Measurements from ENCODE around the gene HSH2D. TPM values are rescaled to one million over a fixed set of nuclear protein-coding genes. Genes with fewer than 3 reads are reported as not detected.
A peak's percentile ranks its signal among the peaks of the same experiment; 100 is the strongest.

HSH2D gene
- polyA plus RNA-seq, 4 donors: 14.8 to 31.3 (median 21.0) TPM

- Histone ChIP-seq H3K4me3 (ENCODE audit: low read depth in 1 of 3, low read length in 3 of 3) (no peak overlapping the region), H3K9me3 (ENCODE audit: control insufficient read depth in 2 of 2, insufficient read depth in 1 of 2, low read depth in 1 of 2, low read length in 1 of 2) (no peaks in the 10 kb centered on the region), H3K36me3 (ENCODE audit: control insufficient read depth in 3 of 3, insufficient read depth in 2 of 3, low read depth in 1 of 3, low read length in 3 of 3) (peaks cover 0 to under 1% (median 0%) of the 10 kb centered on the region in 3 donors), H3K4me1 (ENCODE audit: control insufficient read depth in 3 of 3, insufficient read depth in 2 of 3, low read depth in 1 of 3, low read length in 2 of 3) (peaks cover 0 to 5% (median 0%) of the 10 kb centered on the region in 3 donors), H3K27ac (ENCODE audit: low read depth in 1 of 3, low read length in 2 of 3) (peak overlapping the region in 1 of 3 donors; percentile 55), H3K27me3 (ENCODE audit: control insufficient read depth in 3 of 3, insufficient read depth in 3 of 3, low read length in 3 of 3) (no peaks in the 10 kb centered on the region)
- 56 to 85% (median 56%) methylated on average over 13 of the region's 13 CpGs for WGBS, 3 donors
- DNase-seq (no peak), FAIRE-seq (no peak)
Measured at GRCh38 chr19:16139752-16140151, 3.7 kb upstream of the HSH2D start.

GRCh38 chr19:16141043-16141442, 2.4 kb upstream of the HSH2D start:
- 46 to 65% (median 47%) methylated on average over 4 of the region's 4 CpGs for WGBS, 3 donors
- Histone ChIP-seq H3K4me1 (ENCODE audit: control insufficient read depth in 3 of 3, insufficient read depth in 2 of 3, low read depth in 1 of 3, low read length in 2 of 3) (peaks cover 0 to 5% (median 0%) of the 10 kb centered on the region in 3 donors), H3K4me3 (ENCODE audit: low read depth in 1 of 3, low read length in 3 of 3) (no peak overlapping the region), H3K27ac (ENCODE audit: low read depth in 1 of 3, low read length in 2 of 3) (peak overlapping the region in 1 of 3 donors; percentile 36), H3K36me3 (ENCODE audit: control insufficient read depth in 3 of 3, insufficient read depth in 2 of 3, low read depth in 1 of 3, low read length in 3 of 3) (no peaks in the 10 kb centered on the region), H3K9me3 (ENCODE audit: control insufficient read depth in 2 of 2, insufficient read depth in 1 of 2, low read depth in 1 of 2, low read length in 1 of 2) (no peaks in the 10 kb centered on the region), H3K27me3 (ENCODE audit: control insufficient read depth in 3 of 3, insufficient read depth in 3 of 3, low read length in 3 of 3) (no peaks in the 10 kb centered on the region)
- DNase-seq: no peak
- no peak for FAIRE-seq

- Histone ChIP-seq H3K4me3 (ENCODE audit: low read depth in 1 of 3, low read length in 3 of 3) (no peak overlapping the region), H3K4me1 (ENCODE audit: control insufficient read depth in 3 of 3, insufficient read depth in 2 of 3, low read depth in 1 of 3, low read length in 2 of 3) (peaks cover 0 to 5% (median 0%) of the 10 kb centered on the region in 3 donors), H3K27me3 (ENCODE audit: control insufficient read depth in 3 of 3, insufficient read depth in 3 of 3, low read length in 3 of 3) (no peaks in the 10 kb centered on the region), H3K9me3 (ENCODE audit: control insufficient read depth in 2 of 2, insufficient read depth in 1 of 2, low read depth in 1 of 2, low read length in 1 of 2) (no peaks in the 10 kb centered on the region), H3K27ac (ENCODE audit: low read depth in 1 of 3, low read length in 2 of 3) (peak overlapping the region in 1 of 3 donors; percentile 61), H3K36me3 (ENCODE audit: control insufficient read depth in 3 of 3, insufficient read depth in 2 of 3, low read depth in 1 of 3, low read length in 3 of 3) (no peaks in the 10 kb centered on the region)
- 70 to 90% (median 74%) methylated on average over 9 of the region's 9 CpGs for WGBS, 3 donors
- FAIRE-seq: no peak
- no peak for DNase-seq
Measured at GRCh38 chr19:16142032-16142580, 1.4 kb upstream of the HSH2D start.

- Histone ChIP-seq H3K4me1 (ENCODE audit: control insufficient read depth in 3 of 3, insufficient read depth in 2 of 3, low read depth in 1 of 3, low read length in 2 of 3) (peaks cover 0 to 5% (median 0%) of the 10 kb centered on the region in 3 donors), H3K9me3 (ENCODE audit: control insufficient read depth in 2 of 2, insufficient read depth in 1 of 2, low read depth in 1 of 2, low read length in 1 of 2) (no peaks in the 10 kb centered on the region), H3K27me3 (ENCODE audit: control insufficient read depth in 3 of 3, insufficient read depth in 3 of 3, low read length in 3 of 3) (no peaks in the 10 kb centered on the region), H3K27ac (ENCODE audit: low read depth in 1 of 3, low read length in 2 of 3) (peak overlapping the region; percentile 68 to 85 (median 81)), H3K4me3 (ENCODE audit: low read depth in 1 of 3, low read length in 3 of 3) (peak overlapping the region; percentile 40 to 57 (median 53)), H3K36me3 (ENCODE audit: control insufficient read depth in 3 of 3, insufficient read depth in 2 of 3, low read depth in 1 of 3, low read length in 3 of 3) (peaks cover 0 to 8% (median 2%) of the 10 kb centered on the region in 3 donors)
- FAIRE-seq: no peak
- 8 to 29% (median 17%) methylated on average over 1 of the region's 1 CpG for WGBS, 3 donors
- no peak for DNase-seq
Measured at GRCh38 chr19:16144216-16144581, 714 bp downstream of the HSH2D start.

- DNase-seq: no peak
- H3K4me3 ChIP-seq (ENCODE audit: low read depth in 1 of 3, low read length in 3 of 3): no peak overlapping the region
- H3K4me1 ChIP-seq (ENCODE audit: control insufficient read depth in 3 of 3, insufficient read depth in 2 of 3, low read depth in 1 of 3, low read length in 2 of 3): peaks cover 0 to 5% (median 0%) of the 10 kb centered on the region in 3 donors
- H3K9me3 ChIP-seq (ENCODE audit: control insufficient read depth in 2 of 2, insufficient read depth in 1 of 2, low read depth in 1 of 2, low read length in 1 of 2): no peaks in the 10 kb centered on the region
- no peaks in the 10 kb centered on the region for H3K27me3 ChIP-seq (ENCODE audit: control insufficient read depth in 3 of 3, insufficient read depth in 3 of 3, low read length in 3 of 3)
- FAIRE-seq: no peak
- peak overlapping the region in 1 of 3 donors; percentile 17 for H3K27ac ChIP-seq (ENCODE audit: low read depth in 1 of 3, low read length in 2 of 3)
- WGBS, 3 donors: 71 to 80% (median 78%) methylated on average over 5 of the region's 5 CpGs
- peaks cover 0 to 18% (median 2%) of the 10 kb centered on the region in 3 donors for H3K36me3 ChIP-seq (ENCODE audit: control insufficient read depth in 3 of 3, insufficient read depth in 2 of 3, low read depth in 1 of 3, low read length in 3 of 3)
Measured at GRCh38 chr19:16146112-16146511, 2.6 kb downstream of the HSH2D start.

- no peaks in the 10 kb centered on the region for H3K27me3 ChIP-seq (ENCODE audit: control insufficient read depth in 3 of 3, insufficient read depth in 3 of 3, low read length in 3 of 3)
- H3K9me3 ChIP-seq (ENCODE audit: control insufficient read depth in 2 of 2, insufficient read depth in 1 of 2, low read depth in 1 of 2, low read length in 1 of 2): no peaks in the 10 kb centered on the region
- H3K4me1 ChIP-seq (ENCODE audit: control insufficient read depth in 3 of 3, insufficient read depth in 2 of 3, low read depth in 1 of 3, low read length in 2 of 3): peaks cover 0 to 5% (median 0%) of the 10 kb centered on the region in 3 donors
- no peak overlapping the region for H3K27ac ChIP-seq (ENCODE audit: low read depth in 1 of 3, low read length in 2 of 3)
- WGBS, 3 donors: 66 to 77% (median 69%) methylated on average over 7 to 8 of the region's 8 CpGs
- H3K36me3 ChIP-seq (ENCODE audit: control insufficient read depth in 3 of 3, insufficient read depth in 2 of 3, low read depth in 1 of 3, low read length in 3 of 3): peaks cover 0 to 39% (median 14%) of the 10 kb centered on the region in 3 donors
- DNase-seq (no peak), FAIRE-seq (no peak)
- no peak overlapping the region for H3K4me3 ChIP-seq (ENCODE audit: low read depth in 1 of 3, low read length in 3 of 3)
Measured at GRCh38 chr19:16148443-16149229, 5.2 kb downstream of the HSH2D start.

GRCh38 chr19:16153582-16154336, 10.3 kb downstream of the HSH2D start:
- Histone ChIP-seq H3K9me3 (ENCODE audit: control insufficient read depth in 2 of 2, insufficient read depth in 1 of 2, low read depth in 1 of 2, low read length in 1 of 2) (no peaks in the 10 kb centered on the region), H3K4me1 (ENCODE audit: control insufficient read depth in 3 of 3, insufficient read depth in 2 of 3, low read depth in 1 of 3, low read length in 2 of 3) (no peaks in the 10 kb centered on the region), H3K27me3 (ENCODE audit: control insufficient read depth in 3 of 3, insufficient read depth in 3 of 3, low read length in 3 of 3) (no peaks in the 10 kb centered on the region), H3K36me3 (ENCODE audit: control insufficient read depth in 3 of 3, insufficient read depth in 2 of 3, low read depth in 1 of 3, low read length in 3 of 3) (peaks cover 0 to 71% (median 34%) of the 10 kb centered on the region in 3 donors), H3K27ac (ENCODE audit: low read depth in 1 of 3, low read length in 2 of 3) (no peak overlapping the region), H3K4me3 (ENCODE audit: low read depth in 1 of 3, low read length in 3 of 3) (no peak overlapping the region)
- FAIRE-seq (no peak), DNase-seq (peak in 1 of 2 donors; percentile 33)
- 81 to 83% (median 83%) methylated on average over 11 of the region's 11 CpGs for WGBS, 3 donors

GRCh38 chr19:16154557-16154956, 11.1 kb downstream of the HSH2D start:
- H3K4me1 ChIP-seq (ENCODE audit: control insufficient read depth in 3 of 3, insufficient read depth in 2 of 3, low read depth in 1 of 3, low read length in 2 of 3): no peaks in the 10 kb centered on the region
- WGBS, 3 donors: 96 to 100% (median 97%) methylated on average over 8 of the region's 8 CpGs
- H3K27me3 ChIP-seq (ENCODE audit: control insufficient read depth in 3 of 3, insufficient read depth in 3 of 3, low read length in 3 of 3): no peaks in the 10 kb centered on the region
- DNase-seq: no peak
- H3K9me3 ChIP-seq (ENCODE audit: control insufficient read depth in 2 of 2, insufficient read depth in 1 of 2, low read depth in 1 of 2, low read length in 1 of 2): no peaks in the 10 kb centered on the region
- H3K27ac ChIP-seq (ENCODE audit: low read depth in 1 of 3, low read length in 2 of 3): no peak overlapping the region
- no peak for FAIRE-seq
- H3K4me3 ChIP-seq (ENCODE audit: low read depth in 1 of 3, low read length in 3 of 3): no peak overlapping the region
- H3K36me3 ChIP-seq (ENCODE audit: control insufficient read depth in 3 of 3, insufficient read depth in 2 of 3, low read depth in 1 of 3, low read length in 3 of 3): peaks cover 0 to 64% (median 32%) of the 10 kb centered on the region in 3 donors

Data from small intestine (tissue), 7 donors.